Myocyte (in vitro differentiated cells): ENCODE measurements around the gene NAT10. TPM values are rescaled to one million over a fixed set of nuclear protein-coding genes. Genes with fewer than 3 reads are reported as not detected.

Experiments
- DNase-seq: peaks from one replicate; pipeline ENCODE4 v3.0.0-alpha.2; 2012; ENCODE audit warnings: low read depth
- total RNA-seq: library from RNA; depleted of rRNA; stranded (reverse); fragments of >200 nt; gene quantifications from 2 replicates; pipeline ENCODE4 v1.2.3, GENCODE V29; 2014

The NAT10 gene
- total RNA-seq, 1 donor from 2014 or later = 30.9 TPM

- no peak for DNase-seq
Observed at GRCh38 chr11:34148504-34149165, 43.2 kb downstream of the NAT10 start.

GRCh38 chr11:34149274-34149673, 43.8 kb downstream of the NAT10 start:
- DNase-seq = no peak

- peak; percentile 19 for DNase-seq
Observed at GRCh38 chr11:34149786-34150185, 44.4 kb downstream of the NAT10 start.

- peak; percentile 76 for DNase-seq
Observed at GRCh38 chr11:34150494-34151151, 45.2 kb downstream of the NAT10 start.

- peak; percentile 35 for DNase-seq
Observed at GRCh38 chr11:34151166-34151565, 45.7 kb downstream of the NAT10 start.

GRCh38 chr11:34151916-34152845, 46.8 kb downstream of the NAT10 start:
- DNase-seq = no peak

GRCh38 chr11:34154059-34154875, 48.8 kb downstream of the NAT10 start:
- no peak for DNase-seq

- no peak for DNase-seq
Observed at GRCh38 chr11:34155057-34155756, 49.8 kb downstream of the NAT10 start.

GRCh38 chr11:34155757-34156062, 50.3 kb downstream of the NAT10 start:
- DNase-seq = no peak

- DNase-seq = no peak
Observed at GRCh38 chr11:34157163-34157562, 51.7 kb downstream of the NAT10 start.

GRCh38 chr11:34158661-34159060, 53.2 kb downstream of the NAT10 start:
- DNase-seq = no peak

GRCh38 chr11:34160049-34160721, 54.8 kb downstream of the NAT10 start:
- DNase-seq = no peak

GRCh38 chr11:34160791-34161190, 55.4 kb downstream of the NAT10 start:
- no peak for DNase-seq

GRCh38 chr11:34161361-34161760, 55.9 kb downstream of the NAT10 start:
- no peak for DNase-seq

GRCh38 chr11:34161812-34162492, 56.5 kb downstream of the NAT10 start:
- DNase-seq = peak; percentile 6

- DNase-seq = no peak
Observed at GRCh38 chr11:34162493-34162820, 57.0 kb downstream of the NAT10 start.

- DNase-seq = no peak
Observed at GRCh38 chr11:34162856-34163255, 57.4 kb downstream of the NAT10 start.

GRCh38 chr11:34165121-34165520, 59.7 kb downstream of the NAT10 start:
- no peak for DNase-seq

GRCh38 chr11:34165786-34166555, 60.5 kb downstream of the NAT10 start:
- DNase-seq = peak; percentile 20
